ENCODE results near the gene GALM. TPM values are rescaled to one million over a fixed set of nuclear protein-coding genes. Genes with fewer than 3 reads are reported as not detected.
"Not testable (repeated sequence)": the region's sequence is repeated elsewhere in the genome, so short reads cannot be mapped to it uniquely, and the experiment has no call there.

GALM gene
- total RNA-seq, 1 donor from 2014 or later = 18.2 TPM

DNA sequence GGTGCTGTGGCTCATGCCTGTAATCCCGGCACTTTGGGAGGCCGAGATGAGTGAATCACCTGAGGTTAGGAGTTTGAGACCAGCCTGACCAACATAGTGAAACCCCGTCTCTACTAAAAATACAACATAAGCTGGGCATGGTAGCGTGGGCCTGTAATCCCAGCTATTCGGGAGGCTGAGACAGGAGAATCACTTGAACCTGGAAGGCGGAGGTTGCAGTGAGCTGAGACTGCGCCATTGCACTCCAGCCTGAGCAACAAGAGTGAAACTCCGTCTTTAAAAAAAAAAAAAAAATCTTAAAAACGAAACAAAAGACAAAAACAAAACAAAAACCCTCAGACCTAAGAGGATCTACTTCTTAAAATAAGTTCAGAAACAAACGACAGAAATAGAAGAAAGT is 16.7 kb downstream of the GALM start:
- not testable (repeated sequence) for DNase-seq

DNA sequence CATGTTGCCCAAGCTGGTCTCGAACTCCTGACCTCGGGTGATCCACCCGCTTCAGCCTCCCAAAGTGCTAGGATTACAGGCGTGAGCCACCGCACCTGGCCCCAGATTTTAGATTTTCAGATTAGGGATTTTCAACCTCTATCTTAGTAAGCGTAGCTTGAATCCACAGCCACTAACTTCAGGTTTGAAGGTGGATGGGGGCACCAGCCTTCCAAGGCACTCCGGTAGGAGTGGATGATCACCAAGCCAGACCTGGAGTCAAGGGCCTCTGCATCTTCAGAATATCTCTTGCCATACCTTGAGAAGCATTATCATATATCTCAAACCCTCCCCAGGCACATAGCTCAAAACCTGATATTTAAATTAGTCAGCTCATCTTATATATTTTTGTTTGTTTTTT is 17.9 kb downstream of the GALM start:
- DNase-seq = no peak

DNA sequence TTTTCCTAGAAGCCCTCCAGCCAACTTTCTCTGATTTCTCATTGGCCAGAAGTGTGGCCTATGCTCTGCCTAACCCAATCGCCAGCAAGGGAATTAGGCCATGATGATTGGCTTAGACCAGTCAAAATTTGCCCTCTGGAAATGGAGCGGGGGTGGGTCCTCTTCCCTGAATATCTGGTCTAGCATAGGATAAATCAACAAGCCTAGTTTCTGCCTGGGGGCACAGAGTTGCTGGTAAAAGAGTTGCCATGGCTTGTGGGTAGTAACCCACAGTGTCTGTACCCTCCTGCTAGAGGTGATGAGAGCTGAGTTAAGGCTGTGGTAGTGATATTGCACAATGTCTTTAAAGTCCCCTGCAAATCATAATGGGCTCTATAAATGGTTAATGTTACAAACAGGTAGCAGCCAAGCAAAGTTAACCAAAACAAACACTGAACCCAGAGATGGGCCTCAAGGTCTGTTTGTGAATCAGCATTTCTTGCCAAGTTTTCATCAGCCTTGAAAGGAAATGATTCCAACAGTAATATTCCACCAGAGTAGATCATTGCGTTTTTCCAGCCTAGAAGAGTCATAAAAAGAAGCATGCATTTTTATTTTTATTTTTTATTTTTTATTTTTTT is 19.3 kb downstream of the GALM start:
- no peak for DNase-seq

DNA sequence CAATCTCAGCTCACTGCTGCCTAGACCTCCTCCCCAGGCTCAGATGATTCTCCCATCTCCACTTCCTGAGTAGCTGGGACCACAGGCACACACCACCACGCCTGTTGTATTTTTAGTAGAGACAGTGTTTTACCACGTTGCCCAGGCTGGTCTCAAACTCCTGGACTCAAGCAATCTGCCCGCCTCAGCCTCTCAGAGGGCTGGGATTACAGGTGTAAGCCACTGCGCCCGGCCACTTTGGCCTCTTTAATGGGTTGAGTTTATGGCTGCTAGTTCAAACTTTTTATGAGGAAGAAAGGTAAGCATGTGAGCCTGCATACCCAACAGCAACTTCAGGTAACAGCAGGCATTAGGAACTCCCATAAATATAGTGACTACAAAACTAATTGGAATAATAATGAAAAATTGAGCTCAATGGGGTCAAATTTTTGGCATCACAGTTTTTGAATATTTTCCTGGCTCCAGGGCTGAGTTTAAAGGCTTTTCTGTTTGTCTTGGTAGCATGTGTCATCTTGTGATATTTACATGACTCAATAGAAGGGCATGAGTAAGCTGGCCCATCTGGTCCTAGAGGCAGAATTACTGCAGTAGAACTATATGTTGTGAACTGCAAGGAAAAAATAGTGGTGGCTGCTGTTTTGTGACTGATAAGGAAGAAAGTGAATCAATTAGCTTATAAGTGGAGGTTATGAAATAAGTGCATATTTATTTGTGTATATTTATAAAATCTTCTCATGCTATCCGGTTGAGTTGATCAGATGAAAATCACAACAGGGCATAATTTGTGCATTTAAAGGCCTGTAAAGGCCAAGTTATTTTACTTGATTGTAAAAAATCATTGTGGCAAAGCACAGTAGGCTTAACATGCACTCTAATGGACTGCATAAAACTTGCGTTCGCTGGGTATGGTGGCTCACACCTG is 24.8 kb downstream of the GALM start:
- peak; percentile 77 for DNase-seq

DNA sequence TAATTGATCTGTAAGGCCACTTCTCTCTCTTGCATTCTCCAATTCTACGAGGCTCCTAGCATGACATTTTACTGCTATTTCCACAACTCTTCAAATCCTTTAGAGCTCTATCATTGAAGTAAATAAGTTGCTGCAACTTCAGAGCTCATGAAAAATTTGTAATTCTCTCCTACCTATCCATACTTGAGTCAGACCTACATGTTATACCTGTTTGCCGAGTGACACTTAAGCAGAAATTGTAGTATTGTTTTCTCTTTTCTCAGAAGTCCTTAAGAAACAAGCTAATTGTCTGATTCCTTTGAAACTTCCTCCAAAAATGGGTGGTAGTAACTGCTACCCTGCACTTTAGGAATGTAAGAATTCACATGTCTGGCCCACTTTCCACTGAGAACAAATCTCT is 26.1 kb downstream of the GALM start:
- no peak for DNase-seq

GRCh38 chr2:38692636-38693318 is 26.9 kb downstream of the GALM start:
- no peak for DNase-seq

GRCh38 chr2:38697116-38697840 is 31.4 kb downstream of the GALM start:
- no peak for DNase-seq

DNA sequence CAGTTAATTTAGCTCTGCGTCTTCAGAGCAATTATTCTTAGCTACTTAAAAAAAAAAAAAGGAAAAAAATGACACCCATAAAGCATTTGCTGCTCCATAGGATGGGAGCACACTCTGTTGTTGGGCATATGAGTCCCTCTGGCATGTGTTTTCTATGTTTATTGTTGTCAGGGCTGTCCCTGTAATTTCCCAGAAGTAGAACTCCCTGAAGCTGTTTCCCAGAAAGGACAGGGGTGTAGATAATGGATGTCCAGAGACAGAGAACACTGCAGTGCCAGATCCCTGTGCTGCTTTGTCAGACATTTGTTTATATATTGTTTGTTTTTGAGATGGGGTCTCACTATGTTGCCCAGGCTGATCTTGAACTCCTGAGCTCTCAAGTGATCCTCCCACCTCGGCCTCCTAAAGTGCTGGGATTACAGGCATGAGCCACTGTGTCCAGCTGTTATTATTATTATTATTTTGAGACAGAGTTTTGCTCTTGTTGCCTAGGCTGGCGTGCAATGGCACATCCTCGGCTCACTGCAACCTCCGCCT is 32.6 kb downstream of the GALM start:
- DNase-seq = no peak

- DNase-seq = no peak
Measured at GRCh38 chr2:38700113-38700785, 34.3 kb downstream of the GALM start.

DNA sequence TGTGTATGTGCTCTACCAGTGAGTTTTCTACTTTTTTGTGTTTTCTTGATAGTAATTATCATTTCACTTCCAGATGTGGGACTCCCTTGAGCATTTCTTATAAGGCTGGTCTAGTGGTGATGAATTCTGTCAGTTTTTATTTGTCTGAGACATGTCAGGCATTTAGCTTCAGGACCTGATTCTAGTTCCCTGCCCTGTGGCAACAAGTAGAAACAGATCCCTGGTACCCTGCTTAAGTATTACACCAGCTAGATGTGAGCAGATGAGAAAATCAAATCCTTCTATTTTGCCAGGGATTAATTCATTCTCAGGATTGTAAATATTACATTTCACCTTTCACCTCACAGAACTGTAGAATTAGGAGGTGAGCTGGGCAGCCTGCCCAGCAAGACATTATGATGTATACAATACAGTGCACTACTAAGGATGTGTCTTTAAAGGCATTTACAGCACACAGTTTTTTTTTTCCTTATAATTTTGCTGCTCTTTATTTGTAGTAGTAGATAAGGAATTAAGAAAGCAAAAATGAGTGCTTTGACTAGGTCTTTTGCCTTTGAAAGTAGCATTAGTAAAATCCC is 35.1 kb downstream of the GALM start:
- DNase-seq = no peak

DNA sequence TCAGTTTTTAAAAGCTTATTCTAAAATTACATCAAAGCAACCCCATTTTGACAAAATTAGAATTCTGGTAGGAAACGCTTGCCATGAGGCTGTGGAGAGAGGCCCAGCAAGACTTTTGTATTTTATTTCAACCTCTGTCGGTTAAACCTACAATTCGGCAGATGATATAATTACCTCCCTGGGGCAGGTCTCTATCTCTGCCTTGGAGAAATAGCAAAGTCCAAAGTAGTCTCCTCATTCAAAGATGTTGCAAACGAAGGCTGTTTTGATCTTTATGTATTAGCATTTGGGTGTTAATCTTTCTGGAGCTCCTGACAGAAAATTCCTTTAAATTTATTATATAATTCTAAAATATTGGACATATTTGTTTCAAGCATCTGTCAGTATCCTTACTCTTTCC is 35.6 kb downstream of the GALM start:
- no peak for DNase-seq

DNA sequence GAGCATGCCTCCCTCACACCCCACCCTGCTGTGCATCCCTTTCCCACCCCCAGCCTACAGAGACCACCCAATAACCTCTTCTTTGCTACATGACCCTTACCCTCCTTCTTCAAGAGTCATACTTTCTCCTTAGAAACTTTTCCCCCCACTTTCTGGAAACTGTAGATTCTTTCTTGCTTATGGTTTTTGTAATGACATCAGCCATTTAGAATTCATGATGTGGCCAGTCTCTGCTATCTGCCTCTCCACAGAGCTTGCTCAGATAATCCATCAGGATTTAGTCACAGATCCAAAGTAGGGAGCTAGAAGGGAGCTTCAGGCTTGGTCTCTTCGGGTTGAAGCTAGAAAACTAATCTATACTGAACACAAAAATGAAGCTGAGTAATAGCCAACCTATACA is 36.5 kb downstream of the GALM start:
- no peak for DNase-seq

DNA sequence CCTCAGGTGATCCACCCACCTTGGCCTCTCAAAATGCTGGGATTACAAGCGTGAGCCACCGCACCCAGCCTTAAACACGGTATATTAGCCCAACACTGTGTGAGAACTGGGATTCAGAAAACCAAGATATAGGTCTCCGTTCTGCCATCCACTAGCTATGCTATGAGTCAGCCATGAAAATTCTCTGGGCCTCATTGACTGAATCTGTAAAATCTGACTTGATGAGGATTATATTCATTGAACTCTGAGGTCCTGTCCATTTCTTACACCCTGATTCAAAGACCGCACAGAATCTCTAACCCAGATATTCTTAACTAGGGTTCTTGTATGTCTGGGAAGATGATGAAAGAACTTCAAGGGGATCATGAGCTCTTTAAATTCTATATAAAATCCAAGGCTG is 37.4 kb downstream of the GALM start:
- DNase-seq = not testable (repeated sequence)

DNA sequence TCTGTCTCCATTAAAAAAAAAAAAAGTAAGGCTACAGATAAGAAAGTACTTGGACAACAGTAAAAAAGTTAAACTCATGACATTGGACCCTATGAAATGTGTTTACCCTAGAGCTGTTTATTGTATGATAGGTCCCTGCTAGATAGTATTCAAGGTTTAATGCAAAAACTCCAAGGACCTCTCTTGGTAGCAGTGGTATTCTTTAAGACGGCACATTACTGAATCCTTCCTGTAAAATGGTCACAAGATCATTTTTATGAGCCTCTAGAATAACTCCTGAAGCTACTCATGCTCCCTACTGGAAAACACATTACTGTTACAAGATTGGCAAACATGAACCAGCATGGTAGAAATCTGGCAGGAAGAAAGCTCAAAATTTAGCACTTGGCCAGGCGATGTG is 38.8 kb downstream of the GALM start:
- no peak for DNase-seq

DNA sequence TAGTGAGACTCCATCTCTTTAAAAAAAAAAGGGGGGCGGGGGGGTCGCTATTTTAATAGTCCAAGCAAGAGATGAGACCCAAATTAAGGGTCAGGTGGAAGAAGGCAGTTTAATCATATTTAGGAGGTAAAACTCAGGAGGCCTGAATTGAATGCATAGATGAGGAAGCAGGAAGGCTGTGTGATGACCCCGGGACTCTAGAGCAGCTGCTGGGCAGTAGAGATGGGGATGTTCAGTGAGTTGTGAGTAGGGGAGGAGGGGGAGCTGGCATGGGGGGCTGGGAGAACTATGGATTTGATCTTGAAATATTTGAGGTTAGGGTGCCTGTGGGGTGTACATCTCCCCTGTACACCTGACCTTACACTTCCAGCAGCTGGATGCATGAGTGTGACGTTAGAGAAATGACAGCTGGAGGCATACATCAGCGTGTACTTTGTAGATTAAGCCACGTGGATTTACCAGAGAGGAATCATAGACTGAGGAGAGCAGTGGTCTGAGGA is 41.0 kb downstream of the GALM start:
- DNase-seq = peak; percentile 53

DNA sequence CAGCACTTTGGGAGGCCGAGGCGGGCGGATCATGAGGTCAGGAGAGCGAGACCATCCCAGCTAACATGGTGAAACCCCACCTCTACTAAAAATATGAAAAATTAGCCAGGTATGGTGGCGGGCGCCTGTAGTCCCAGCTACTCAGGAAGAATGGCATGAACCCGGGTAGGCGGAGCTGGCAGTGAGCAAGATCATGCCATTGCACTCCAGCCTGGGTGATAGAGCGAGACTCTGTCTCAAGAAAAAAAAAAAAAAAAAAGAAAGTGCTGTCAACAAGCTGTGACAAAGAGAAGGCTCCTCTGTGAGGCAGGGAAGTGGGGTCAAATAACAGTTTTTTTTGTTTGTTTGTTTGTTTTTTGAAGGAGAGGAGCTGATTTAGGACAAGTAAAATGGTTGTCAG is 42.6 kb downstream of the GALM start:
- not testable (repeated sequence) for DNase-seq

- DNase-seq = no peak
Measured at GRCh38 chr2:38708900-38709566, 43.1 kb downstream of the GALM start.

GRCh38 chr2:38709567-38710194 is 43.8 kb downstream of the GALM start:
- DNase-seq = no peak

- no peak for DNase-seq
Measured at GRCh38 chr2:38711558-38711957, 45.6 kb downstream of the GALM start.

- DNase-seq = no peak
Measured at GRCh38 chr2:38712413-38712812, 46.5 kb downstream of the GALM start.
